ENCODE results near the gene FGD2. TPM values are rescaled to one million over a fixed set of nuclear protein-coding genes. Genes with fewer than 3 reads are reported as not detected.

FGD2 gene
- total and polyA plus RNA-seq, 9 of the 15 experiments (the other 6 are each of a cell fraction or from before 2014, with no cell fraction given), result 0.09 TPM; not detected in 8

DNA sequence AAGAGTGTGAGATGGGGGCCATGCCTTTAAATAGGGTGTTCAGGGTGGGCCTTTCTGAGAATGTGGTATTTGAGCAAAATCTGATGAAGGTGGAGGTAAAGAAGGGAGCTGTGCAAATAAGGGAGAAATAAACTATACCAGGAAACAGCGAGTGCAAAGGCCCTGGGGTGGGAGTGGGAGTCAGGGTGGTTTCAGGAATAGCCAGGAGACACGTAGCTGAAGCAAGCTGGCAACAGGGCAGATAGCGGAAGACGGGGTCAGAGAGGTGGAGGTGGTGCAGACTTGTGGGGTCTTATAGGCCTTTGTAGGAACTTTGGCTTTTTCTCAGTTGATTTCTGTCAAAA, 51.6 kb downstream of the FGD2 start:
- no TSS peak for BruUV-seq (replicated peaks)
- H4K20me1 ChIP-seq (replicated peaks; ENCODE audit: control insufficient read depth, insufficient read depth, low read length), result no peaks in the 10 kb centered on the region
- peaks cover 47 to 63% of the 10 kb centered on the region in 2 experiments for H3K4me1 ChIP-seq (replicated peaks in 1 of 2; ENCODE audit: control insufficient read depth in 2 of 2, insufficient read depth in 2 of 2, low read length in 2 of 2)
- DNase-seq (ENCODE audit: extremely low read depth in 1 of 4, low spot score in 3 of 4), result no peak
- H3K4me2 ChIP-seq (ENCODE audit: insufficient read depth, low read length), result no peak overlapping the region
- WGBS (ENCODE audit: insufficient coverage, low coverage, missing lambda C conversion rate), result 68% methylated on average over 4 of the region's 4 CpGs
- no peak overlapping the region; a peak in 2 of 4 replicates for H3K9ac ChIP-seq (ENCODE audit: insufficient read depth in 1 of 2, low read depth in 2 of 2, low read length in 2 of 2)
- TF ChIP-seq HDAC2 (IDR thresholded peaks at IDR 0.05), result peak; percentile 84
- TF ChIP-seq TCF3 (CRISPR knock-in tag; IDR thresholded peaks at IDR 0.05), result no peak
- TF ChIP-seq POLR3A (IDR thresholded peaks at IDR 0.05; ENCODE audit: borderline replicate concordance, extremely low read depth, insufficient read depth, insufficient read length), result no peak
- TF ChIP-seq PTBP1 (IDR thresholded peaks at IDR 0.05; ENCODE audit: low read depth, low read length), result peak; percentile 73; the same call in 1 of the 2 replicates
- TF ChIP-seq KDM1A (IDR thresholded peaks at IDR 0.05), result peak; percentile 79 to 87
- TF ChIP-seq, protein P1, sequence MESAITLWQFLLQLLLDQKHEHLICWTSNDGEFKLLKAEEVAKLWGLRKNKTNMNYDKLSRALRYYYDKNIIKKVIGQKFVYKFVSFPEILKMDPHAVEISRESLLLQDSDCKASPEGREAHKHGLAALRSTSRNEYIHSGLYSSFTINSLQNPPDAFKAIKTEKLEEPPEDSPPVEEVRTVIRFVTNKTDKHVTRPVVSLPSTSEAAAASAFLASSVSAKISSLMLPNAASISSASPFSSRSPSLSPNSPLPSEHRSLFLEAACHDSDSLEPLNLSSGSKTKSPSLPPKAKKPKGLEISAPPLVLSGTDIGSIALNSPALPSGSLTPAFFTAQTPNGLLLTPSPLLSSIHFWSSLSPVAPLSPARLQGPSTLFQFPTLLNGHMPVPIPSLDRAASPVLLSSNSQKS (CRISPR knock-in tag; IDR thresholded peaks at IDR 0.05), result no peak
- no peak for TF ChIP-seq ZFX (CRISPR knock-in tag; IDR thresholded peaks at IDR 0.05)
- peak; percentile 64 for TF ChIP-seq ADNP (tag; IDR thresholded peaks at IDR 0.05)
- TF ChIP-seq EP400 (IDR thresholded peaks at IDR 0.05), result no peak
- TF ChIP-seq ETV1 (tag; conservative IDR thresholded peaks at IDR 0.05; ENCODE audit: low read depth), result peak; percentile 41; the same call in 1 of the 2 replicates
- TF ChIP-seq SRSF3 (IDR thresholded peaks at IDR 0.05; ENCODE audit: insufficient read depth, low read length), result no peak
- TF ChIP-seq MTA1 (IDR thresholded peaks at IDR 0.05; ENCODE audit: borderline replicate concordance), result 0 out of 2 replicates have a peak, but pooled peaks have one; percentile 13
- no peak for TF ChIP-seq GABPB2 (CRISPR knock-in tag; conservative IDR thresholded peaks at IDR 0.05)
- no peak for TF ChIP-seq EGR1 (conservative IDR thresholded peaks at IDR 0.05)
- peak; percentile 96 for TF ChIP-seq RBM25 (IDR thresholded peaks at IDR 0.05; ENCODE audit: low read depth, low read length, severe bottlenecking)
- TF ChIP-seq RCOR1 (IDR thresholded peaks at IDR 0.05; ENCODE audit: borderline replicate concordance in 1 of 2, low read depth in 2 of 2, low read length in 2 of 2), result peak in 1 of 2 experiments; percentile 45; a peak in 1 of 4 replicates
- TF ChIP-seq, protein P2, sequence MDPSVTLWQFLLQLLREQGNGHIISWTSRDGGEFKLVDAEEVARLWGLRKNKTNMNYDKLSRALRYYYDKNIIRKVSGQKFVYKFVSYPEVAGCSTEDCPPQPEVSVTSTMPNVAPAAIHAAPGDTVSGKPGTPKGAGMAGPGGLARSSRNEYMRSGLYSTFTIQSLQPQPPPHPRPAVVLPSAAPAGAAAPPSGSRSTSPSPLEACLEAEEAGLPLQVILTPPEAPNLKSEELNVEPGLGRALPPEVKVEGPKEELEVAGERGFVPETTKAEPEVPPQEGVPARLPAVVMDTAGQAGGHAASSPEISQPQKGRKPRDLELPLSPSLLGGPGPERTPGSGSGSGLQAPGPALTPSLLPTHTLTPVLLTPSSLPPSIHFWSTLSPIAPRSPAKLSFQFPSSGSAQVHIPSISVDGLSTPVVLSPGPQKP (CRISPR knock-in tag; IDR thresholded peaks at IDR 0.05), result no peak
- peak; percentile 97 for TF ChIP-seq BCOR (IDR thresholded peaks at IDR 0.05)
- TF ChIP-seq SMARCA5 (IDR thresholded peaks at IDR 0.05), result peak; percentile 94
- 0 out of 3 replicates have a peak, but pooled peaks cover 7% of the 10 kb centered on the region for H3K79me2 ChIP-seq (ENCODE audit: control insufficient read depth, insufficient read depth, low read length)
- no peaks in the 10 kb centered on the region for H3K9me3 ChIP-seq (replicated peaks; ENCODE audit: control insufficient read depth, insufficient read depth, low read depth, low read length)
- ATAC-seq, result no peak
- peak overlapping the region; percentile 43 for H2AFZ ChIP-seq (ENCODE audit: low read depth, low read length)
- POLR2A ChIA-PET, result interaction anchor here (0.8 to 2.4 kb wide), 7 partner anchors 10 to 120 kb away, joined by 3 to 17 read pairs (median 4); partner anchors contain the start of gene PIM1
- H3K4me3 ChIP-seq, result no peak overlapping the region
- peak overlapping the region; percentile 86; the same call in 1 of the 3 replicates for H3K27ac ChIP-seq (ENCODE audit: extremely low read depth, low read depth, low read length)
- CTCF ChIA-PET (ENCODE audit: low intra/inter-chr PET ratio), result no interaction called here
- H3K27me3 ChIP-seq (ENCODE audit: control insufficient read depth in 2 of 2, insufficient read depth in 2 of 2, low read length in 2 of 2), result no peaks in the 10 kb centered on the region
- in situ Hi-C loops (cut with MboI) (loop anchor here (10.0 kb wide), 1 partner anchor 148 kb away; no protein-coding TSS in a partner anchor), intact Hi-C loops (cut with micrococcal nuclease) (no loop called here)
- FAIRE-seq, result no peak
- no peaks in the 10 kb centered on the region for H3K36me3 ChIP-seq (ENCODE audit: control insufficient read depth, insufficient read depth, low read length)
- no peaks in the 10 kb centered on the region for H3K9me1 ChIP-seq (ENCODE audit: control insufficient read depth, insufficient read depth, low read length)
